AG04449 (cell line): ENCODE data around the gene NME9.
"Not testable (repeated sequence)": the region's sequence is repeated elsewhere in the genome, so short reads cannot be mapped to it uniquely, and the experiment has no call there.

Experiments used
- CTCF ChIA-PET: fragments of 350-600 bp; formaldehyde crosslinking; extraction: SDS; loops from one replicate; lab custom pipeline; 2021; ENCODE audit warnings: antibody characterized with exemption; lab: Yijun Ruan, JAX
- POLR2A ChIA-PET: fragments of 400-600, 350-600 bp; formaldehyde crosslinking; extraction: SDS; loops from one replicate; lab custom pipeline; 2020; ENCODE audit warnings: antibody characterized with exemption, inconsistent platforms; lab: Yijun Ruan, JAX
- DNase-seq: peaks from one replicate; pipeline ENCODE4 v3.0.0-alpha.2; 2010; ENCODE audit warnings: low read depth, low spot score
- H3K4me3 ChIP-seq: 2 replicates; pipeline ENCODE4 v1.5.1; 2011; ENCODE audit warnings: low read depth, mild to moderate bottlenecking, control low read depth, low read length
- TF ChIP-seq, protein P1 (sequence below): IDR thresholded peaks from one replicate; pipeline ENCODE4 v1.5.1; 2011; ENCODE audit warnings: mild to moderate bottlenecking, moderate library complexity, low read length, control low read depth, inconsistent platforms; ENCODE audit not compliant: insufficient read depth; ENCODE audit errors: missing control alignments

NME9 gene, protein sequence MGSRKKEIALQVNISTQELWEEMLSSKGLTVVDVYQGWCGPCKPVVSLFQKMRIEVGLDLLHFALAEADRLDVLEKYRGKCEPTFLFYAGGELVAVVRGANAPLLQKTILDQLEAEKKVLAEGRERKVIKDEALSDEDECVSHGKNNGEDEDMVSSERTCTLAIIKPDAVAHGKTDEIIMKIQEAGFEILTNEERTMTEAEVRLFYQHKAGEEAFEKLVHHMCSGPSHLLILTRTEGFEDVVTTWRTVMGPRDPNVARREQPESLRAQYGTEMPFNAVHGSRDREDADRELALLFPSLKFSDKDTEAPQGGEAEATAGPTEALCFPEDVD

DNA sequence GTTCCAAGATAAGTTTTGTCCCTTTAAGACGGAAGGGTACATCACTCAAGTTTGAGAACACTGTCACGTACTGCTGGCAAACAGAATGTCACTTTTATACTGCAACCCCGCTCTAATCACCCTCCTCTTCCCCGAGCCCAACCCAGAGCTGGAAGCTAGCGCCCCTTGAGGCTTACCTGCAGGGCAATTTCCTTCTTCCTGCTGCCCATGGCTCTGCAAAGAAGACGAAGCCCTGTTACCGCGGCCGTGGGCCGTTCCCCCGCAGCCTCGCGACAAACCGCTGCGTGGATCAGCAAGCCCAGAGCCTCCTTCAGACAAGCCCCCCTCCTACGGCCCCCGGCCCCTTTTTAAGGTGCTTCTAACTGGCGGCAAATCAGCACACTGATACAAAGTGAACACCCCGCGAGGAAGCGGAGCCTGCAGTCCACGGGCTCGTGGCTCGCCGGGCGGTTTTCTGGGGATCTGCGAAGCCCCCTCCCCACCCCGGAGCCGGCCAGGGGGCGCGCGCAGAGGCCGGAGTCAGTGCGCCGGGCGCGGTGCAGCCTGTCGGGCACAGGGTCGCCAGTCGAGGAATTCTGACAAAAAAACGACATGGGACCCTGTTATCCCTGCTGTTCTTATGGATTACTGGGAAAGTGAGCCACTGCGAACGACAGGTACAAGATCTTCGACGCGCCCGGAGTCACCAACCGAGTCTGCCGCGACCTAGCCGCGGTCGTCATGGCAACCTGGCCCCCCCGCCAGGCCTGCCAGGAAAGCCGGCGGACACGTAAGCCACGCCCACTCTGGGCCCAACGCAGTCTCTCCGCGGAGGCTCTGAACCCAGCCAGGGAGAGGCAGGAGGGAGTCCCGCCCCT lies at the start of gene NME9:
Gene NME9, minus strand, starts transcription at position 725 of the 857 bp plus-strand sequence. Its CDS starts 516 bp downstream, at position 209.
- POLR2A ChIA-PET = no interaction called here
- TF ChIP-seq, protein P1, sequence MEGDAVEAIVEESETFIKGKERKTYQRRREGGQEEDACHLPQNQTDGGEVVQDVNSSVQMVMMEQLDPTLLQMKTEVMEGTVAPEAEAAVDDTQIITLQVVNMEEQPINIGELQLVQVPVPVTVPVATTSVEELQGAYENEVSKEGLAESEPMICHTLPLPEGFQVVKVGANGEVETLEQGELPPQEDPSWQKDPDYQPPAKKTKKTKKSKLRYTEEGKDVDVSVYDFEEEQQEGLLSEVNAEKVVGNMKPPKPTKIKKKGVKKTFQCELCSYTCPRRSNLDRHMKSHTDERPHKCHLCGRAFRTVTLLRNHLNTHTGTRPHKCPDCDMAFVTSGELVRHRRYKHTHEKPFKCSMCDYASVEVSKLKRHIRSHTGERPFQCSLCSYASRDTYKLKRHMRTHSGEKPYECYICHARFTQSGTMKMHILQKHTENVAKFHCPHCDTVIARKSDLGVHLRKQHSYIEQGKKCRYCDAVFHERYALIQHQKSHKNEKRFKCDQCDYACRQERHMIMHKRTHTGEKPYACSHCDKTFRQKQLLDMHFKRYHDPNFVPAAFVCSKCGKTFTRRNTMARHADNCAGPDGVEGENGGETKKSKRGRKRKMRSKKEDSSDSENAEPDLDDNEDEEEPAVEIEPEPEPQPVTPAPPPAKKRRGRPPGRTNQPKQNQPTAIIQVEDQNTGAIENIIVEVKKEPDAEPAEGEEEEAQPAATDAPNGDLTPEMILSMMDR = peak; percentile 74

DNA sequence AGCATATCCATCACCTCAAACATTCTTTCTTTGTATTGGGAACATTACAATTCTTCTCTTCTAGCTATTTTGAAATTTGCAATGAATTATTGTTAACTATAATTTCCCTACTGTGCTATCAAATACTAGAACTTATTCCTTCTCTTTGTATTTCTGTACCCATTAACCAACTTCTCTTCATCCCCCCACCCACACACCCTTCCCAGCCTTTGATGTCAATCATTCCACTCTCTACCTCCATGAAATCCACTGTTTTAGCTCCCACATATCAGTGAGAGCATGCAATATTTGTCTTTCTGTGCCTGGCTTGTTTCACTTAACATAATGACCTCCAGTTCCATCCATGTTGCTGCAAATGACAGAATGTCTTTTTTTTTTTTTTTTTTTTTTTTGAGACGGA lies 49.3 kb upstream of the NME9 start:
- TF ChIP-seq, protein P1 = no peak
- H3K4me3 ChIP-seq = no peak overlapping the region
- DNase-seq = no peak
- ChIA-PET POLR2A (no interaction called here), CTCF (interaction anchor here (1.2 kb wide), 1 partner anchor 9 kb away, joined by 3 read pairs; no protein-coding TSS in a partner anchor)

More for the DNA sequence above, at the start of gene NME9:
- DNase-seq = no peak
- CTCF ChIA-PET = interaction anchor here (0.7 to 4.3 kb wide), 17 partner anchors 9 to 594 kb away, joined by 3 to 45 read pairs (median 4); no protein-coding TSS in a partner anchor
- peak within 1 kb of the TSS; percentile 62 for H3K4me3 ChIP-seq

DNA sequence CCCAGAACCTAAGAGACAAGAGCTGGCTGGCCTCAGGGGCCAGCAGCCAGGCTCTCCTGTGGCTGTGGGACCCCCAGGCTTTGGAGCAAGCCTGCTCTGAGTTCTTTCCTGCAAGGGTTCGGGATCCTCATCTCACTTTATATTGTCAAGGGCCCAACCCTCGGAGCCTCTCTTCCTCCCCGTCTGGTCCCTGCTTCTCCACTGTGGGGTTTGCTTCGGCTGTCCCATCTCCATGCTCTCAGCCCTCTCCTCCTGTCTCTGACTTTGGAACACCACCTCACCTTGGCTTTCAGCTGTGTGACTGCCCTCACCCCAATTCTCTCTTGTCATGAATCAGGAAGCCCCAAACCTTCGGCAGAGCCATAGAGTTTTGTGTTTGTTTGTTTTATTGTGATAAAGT lies 48.7 kb upstream of the NME9 start:
- TF ChIP-seq, protein P1 = no peak
- ChIA-PET CTCF (interaction anchor here (1.2 kb wide), 1 partner anchor 8 kb away, joined by 3 read pairs; no protein-coding TSS in a partner anchor), POLR2A (no interaction called here)
- no peak for DNase-seq
- H3K4me3 ChIP-seq = no peak overlapping the region

DNA sequence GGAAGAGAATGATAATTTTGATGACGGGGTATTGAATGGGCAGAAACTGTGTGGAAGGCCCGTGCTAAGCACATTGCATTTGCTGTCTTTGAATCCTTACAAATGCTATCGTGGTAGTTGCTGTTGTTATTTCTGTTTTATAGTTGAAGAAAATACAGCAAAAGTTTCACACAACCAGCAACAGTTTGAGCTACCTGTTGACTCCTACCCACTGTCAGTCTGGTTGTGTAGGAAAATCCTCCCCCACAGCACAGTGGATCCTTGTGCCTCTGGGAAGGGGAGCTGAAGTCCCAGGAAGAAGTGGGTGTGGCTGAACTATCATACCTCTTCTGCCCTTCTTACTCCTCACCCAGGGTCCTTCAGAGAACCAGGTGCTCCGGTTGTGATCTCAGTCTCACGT lies 48.2 kb upstream of the NME9 start:
- TF ChIP-seq, protein P1 = no peak
- no peak for DNase-seq
- no peak overlapping the region for H3K4me3 ChIP-seq
- CTCF ChIA-PET = no interaction called here
- POLR2A ChIA-PET = no interaction called here

DNA sequence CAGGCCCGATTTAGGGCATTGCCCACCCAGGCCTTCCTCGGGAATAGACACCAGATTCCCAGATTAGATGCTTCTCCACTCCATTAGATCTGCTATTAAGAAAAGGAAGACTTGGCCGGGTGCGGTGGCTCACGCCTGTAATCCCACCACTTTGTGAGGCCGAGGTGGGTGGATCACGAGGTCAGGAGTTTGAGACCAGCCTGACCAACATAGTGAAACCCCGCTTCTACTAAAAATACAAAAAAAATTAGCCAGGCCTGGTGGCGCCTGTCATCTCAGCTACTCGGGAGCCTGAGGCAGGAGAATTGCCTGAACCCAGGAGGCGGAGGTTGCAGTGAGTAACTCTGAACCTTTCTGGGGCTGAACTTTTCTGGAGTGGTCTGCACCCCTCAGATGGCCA lies 47.6 kb upstream of the NME9 start:
- CTCF ChIA-PET = interaction anchor here (0.8 to 1.9 kb wide), 2 partner anchors 24 to 41 kb away, joined by 3 to 12 read pairs; no protein-coding TSS in a partner anchor
- POLR2A ChIA-PET = not testable (repeated sequence)

DNA sequence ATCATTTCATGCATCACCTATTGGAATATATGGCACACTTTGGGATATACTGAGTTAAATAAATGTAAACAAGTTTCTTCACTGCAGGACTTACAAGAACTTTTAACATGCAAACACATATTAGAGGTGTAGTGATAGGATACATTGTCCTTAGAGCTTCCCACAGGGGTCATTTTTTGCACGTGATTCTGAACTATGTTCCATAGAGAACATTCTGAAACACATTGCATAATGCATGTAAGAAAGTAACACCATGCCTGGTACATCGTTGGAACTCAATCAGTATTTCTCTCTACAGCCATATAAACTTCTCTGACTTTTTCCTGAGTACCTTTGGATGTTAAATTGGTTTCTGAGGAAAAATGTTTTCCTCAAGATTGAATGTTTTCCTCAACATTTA lies 47.0 kb upstream of the NME9 start:
- POLR2A ChIA-PET = no interaction called here
- TF ChIP-seq, protein P1 = no peak
- DNase-seq = no peak
- H3K4me3 ChIP-seq = no peak overlapping the region
- CTCF ChIA-PET = interaction anchor here (0.8 to 1.9 kb wide), 2 partner anchors 24 to 42 kb away, joined by 3 to 12 read pairs; no protein-coding TSS in a partner anchor

More for the DNA sequence above, 47.6 kb upstream of the NME9 start:
- not testable (repeated sequence) for DNase-seq, H3K4me3 ChIP-seq
